ENCODE measurements around the gene ANKRD23. TPM values are rescaled to one million over a fixed set of nuclear protein-coding genes. Genes with fewer than 3 reads are reported as not detected.
"Not testable (repeated sequence)": the region's sequence is repeated elsewhere in the genome, so short reads cannot be mapped to it uniquely, and the experiment has no call there.

ANKRD23 gene
- total RNA-seq, 1 donor from 2014 or later = 5.7 TPM

GRCh38 chr2:96866149-96866548 is 22.3 kb upstream of the ANKRD23 start:
- H3K27me3 Mint-ChIP-seq (ENCODE audit: unreplicated experiment) = no peaks in the 10 kb centered on the region
- H3K36me3 Mint-ChIP-seq (ENCODE audit: unreplicated experiment) = peaks cover 17% of the 10 kb centered on the region
- H3K9me3 Mint-ChIP-seq (ENCODE audit: unreplicated experiment) = no peaks in the 10 kb centered on the region
- peaks cover 22% of the 10 kb centered on the region for H3K4me1 Mint-ChIP-seq (ENCODE audit: unreplicated experiment)
- H3K4me3 Mint-ChIP-seq (ENCODE audit: unreplicated experiment) = no peak overlapping the region
- no peak for TF ChIP-seq CTCF (IDR thresholded peaks at IDR 0.05)
- no peak overlapping the region for H3K27ac Mint-ChIP-seq (ENCODE audit: unreplicated experiment)
- DNase-seq (ENCODE audit: extremely low spot score, unreplicated experiment) = no peak

GRCh38 chr2:96865654-96866053 is 21.8 kb upstream of the ANKRD23 start:
- Mint-ChIP-seq H3K36me3 (ENCODE audit: unreplicated experiment) (peaks cover 17% of the 10 kb centered on the region), H3K9me3 (ENCODE audit: unreplicated experiment) (no peaks in the 10 kb centered on the region), H3K27me3 (ENCODE audit: unreplicated experiment) (no peaks in the 10 kb centered on the region), H3K4me3 (ENCODE audit: unreplicated experiment) (no peak overlapping the region), H3K27ac (ENCODE audit: unreplicated experiment) (no peak overlapping the region), H3K4me1 (ENCODE audit: unreplicated experiment) (peaks cover 21% of the 10 kb centered on the region)
- no peak for TF ChIP-seq CTCF (IDR thresholded peaks at IDR 0.05)
- DNase-seq (ENCODE audit: extremely low spot score, unreplicated experiment) = no peak

GRCh38 chr2:96864343-96865091 is 20.7 kb upstream of the ANKRD23 start:
- Mint-ChIP-seq H3K9me3 (ENCODE audit: unreplicated experiment) (no peaks in the 10 kb centered on the region), H3K4me3 (ENCODE audit: unreplicated experiment) (no peak overlapping the region), H3K27me3 (ENCODE audit: unreplicated experiment) (no peaks in the 10 kb centered on the region), H3K36me3 (ENCODE audit: unreplicated experiment) (peaks cover 17% of the 10 kb centered on the region), H3K4me1 (ENCODE audit: unreplicated experiment) (peaks cover 27% of the 10 kb centered on the region), H3K27ac (ENCODE audit: unreplicated experiment) (no peak overlapping the region)
- no peak for DNase-seq (ENCODE audit: extremely low spot score, unreplicated experiment)
- no peak for TF ChIP-seq CTCF (IDR thresholded peaks at IDR 0.05)

- Mint-ChIP-seq H3K9me3 (ENCODE audit: unreplicated experiment) (no peaks in the 10 kb centered on the region), H3K27me3 (ENCODE audit: unreplicated experiment) (no peaks in the 10 kb centered on the region), H3K4me3 (ENCODE audit: unreplicated experiment) (no peak overlapping the region), H3K27ac (ENCODE audit: unreplicated experiment) (no peak overlapping the region), H3K36me3 (ENCODE audit: unreplicated experiment) (peaks cover 17% of the 10 kb centered on the region), H3K4me1 (ENCODE audit: unreplicated experiment) (peaks cover 35% of the 10 kb centered on the region)
- TF ChIP-seq CTCF (IDR thresholded peaks at IDR 0.05) = no peak
- no peak for DNase-seq (ENCODE audit: extremely low spot score, unreplicated experiment)
Observed at GRCh38 chr2:96863575-96864342, 19.9 kb upstream of the ANKRD23 start.

GRCh38 chr2:96863056-96863455 is 19.2 kb upstream of the ANKRD23 start:
- H3K4me1 Mint-ChIP-seq (ENCODE audit: unreplicated experiment) = peaks cover 39% of the 10 kb centered on the region
- not testable (repeated sequence) for H3K27ac Mint-ChIP-seq (ENCODE audit: unreplicated experiment); DNase-seq (ENCODE audit: extremely low spot score, unreplicated experiment); H3K9me3 Mint-ChIP-seq (ENCODE audit: unreplicated experiment); H3K27me3 Mint-ChIP-seq (ENCODE audit: unreplicated experiment); H3K4me3 Mint-ChIP-seq (ENCODE audit: unreplicated experiment)
- H3K36me3 Mint-ChIP-seq (ENCODE audit: unreplicated experiment) = peaks cover 17% of the 10 kb centered on the region
